Skeletal muscle satellite cell (primary cell): ENCODE measurements around the gene TDP1.

Experiments
- H3K27me3 ChIP-seq: 2 replicates; pipeline ENCODE4 v1.7.0; 2013; ENCODE audit warnings: low read length; ENCODE audit not compliant: control insufficient read depth, insufficient read depth
- H3K36me3 ChIP-seq: 2 replicates; pipeline ENCODE4 v1.7.0; 2013; ENCODE audit warnings: mild to moderate bottlenecking, control low read depth, low read length; ENCODE audit not compliant: insufficient read depth
- H3K4me1 ChIP-seq: 2 replicates; pipeline ENCODE4 v1.7.0; 2013; ENCODE audit warnings: low read length; ENCODE audit not compliant: control insufficient read depth, insufficient read depth
- H3K4me2 ChIP-seq: 2 replicates; pipeline ENCODE4 v1.7.0; 2013; ENCODE audit warnings: mild to moderate bottlenecking, low read length
- H3K4me3 ChIP-seq: 2 replicates; pipeline ENCODE4 v1.7.0; 2013; ENCODE audit warnings: low read length
- H3K9ac ChIP-seq: 2 replicates; pipeline ENCODE4 v1.7.0; 2013; ENCODE audit warnings: mild to moderate bottlenecking, low read depth, low read length, moderate library complexity
- H3K9me3 ChIP-seq: replicated peaks from 2 replicates; pipeline ENCODE4 v1.7.0; 2013; ENCODE audit warnings: mild to moderate bottlenecking, control low read depth, low read length

Gene TDP1

DNA sequence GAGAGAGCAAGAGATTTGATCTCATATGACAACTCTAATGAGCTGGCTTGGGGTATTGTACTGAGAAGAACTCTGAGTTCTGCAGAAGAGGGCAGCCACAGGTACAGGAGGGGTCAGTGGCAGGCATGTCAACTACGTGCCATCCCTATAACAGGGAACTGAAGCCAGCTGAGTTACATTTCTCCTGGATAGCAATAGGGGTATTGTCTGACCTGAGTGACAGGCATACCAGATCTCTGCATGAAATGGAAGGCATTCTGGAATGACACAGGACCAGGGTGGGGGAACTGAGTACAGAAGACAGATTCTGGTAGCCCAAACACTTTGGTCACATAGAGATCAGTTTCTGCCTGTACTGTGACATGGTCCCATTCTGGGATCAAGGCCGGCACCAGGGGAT lies 37.0 kb upstream of the TDP1 start:
- Histone ChIP-seq H3K9me3 (no peaks in the 10 kb centered on the region), H3K36me3 (no peaks in the 10 kb centered on the region), H3K27me3 (no peaks in the 10 kb centered on the region), H3K9ac (no peak overlapping the region), H3K4me2 (no peak overlapping the region), H3K4me3 (no peak overlapping the region), H3K4me1 (peaks cover 46% of the 10 kb centered on the region)

GRCh38 chr14:89920056-89920455 lies 35.7 kb upstream of the TDP1 start:
- Histone ChIP-seq H3K4me2 (no peak overlapping the region), H3K36me3 (no peaks in the 10 kb centered on the region), H3K27me3 (no peaks in the 10 kb centered on the region), H3K9ac (no peak overlapping the region), H3K4me3 (no peak overlapping the region), H3K4me1 (peaks cover 51% of the 10 kb centered on the region), H3K9me3 (no peaks in the 10 kb centered on the region)

- Histone ChIP-seq H3K9ac (peak overlapping the region; percentile 41), H3K9me3 (no peaks in the 10 kb centered on the region), H3K4me2 (no peak overlapping the region), H3K4me3 (no peak overlapping the region), H3K4me1 (peaks cover 51% of the 10 kb centered on the region), H3K36me3 (no peaks in the 10 kb centered on the region), H3K27me3 (no peaks in the 10 kb centered on the region)
Observed at GRCh38 chr14:89921346-89921745, 34.4 kb upstream of the TDP1 start.

DNA sequence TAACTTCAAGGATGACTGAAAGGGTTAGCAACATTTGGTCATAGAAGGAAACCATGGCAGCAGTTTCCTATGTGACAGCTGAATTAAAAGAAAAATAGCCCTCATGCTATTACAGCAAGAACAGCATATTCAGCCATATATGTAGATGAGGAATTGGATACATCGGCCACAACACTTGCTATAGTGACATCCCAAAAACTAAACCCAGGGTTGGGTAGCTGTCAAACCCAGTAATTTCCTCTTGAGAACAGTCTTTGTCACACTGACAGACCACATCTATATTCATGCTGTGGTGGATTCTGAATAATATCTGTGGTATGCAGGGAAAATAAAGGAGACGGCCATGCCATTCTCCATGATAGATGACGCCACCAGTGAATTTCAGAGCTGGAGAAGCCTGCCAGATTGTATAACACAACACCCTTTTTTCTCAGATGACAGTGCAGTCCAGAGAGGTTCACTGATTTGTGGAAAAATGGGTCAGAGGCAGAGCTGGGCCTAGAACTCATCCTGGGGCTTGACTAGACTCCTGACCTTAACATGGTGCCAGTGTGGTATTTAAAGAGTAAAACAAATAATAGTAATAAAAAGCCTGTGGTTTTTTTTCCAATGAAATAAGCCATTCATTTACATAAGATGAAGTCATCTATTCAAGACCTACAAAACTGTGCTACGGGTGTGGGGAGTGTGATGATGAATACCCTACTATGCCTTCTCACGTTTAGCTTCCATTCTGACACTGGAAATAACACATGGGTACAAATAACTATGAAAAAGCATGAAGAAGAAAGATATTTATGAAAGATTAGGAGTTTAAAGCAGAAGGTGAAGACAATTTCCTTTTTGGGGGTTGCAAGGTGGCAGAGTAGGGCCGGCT lies 33.5 kb upstream of the TDP1 start:
- no peaks in the 10 kb centered on the region for H3K27me3 ChIP-seq
- H3K9ac ChIP-seq = peak overlapping the region; percentile 64
- H3K4me2 ChIP-seq = peak overlapping the region; percentile 54

GRCh38 chr14:89924268-89924667 lies 31.5 kb upstream of the TDP1 start:
- H3K9me3 ChIP-seq = no peaks in the 10 kb centered on the region
- no peak overlapping the region for H3K9ac ChIP-seq
- no peaks in the 10 kb centered on the region for H3K27me3 ChIP-seq
- no peak overlapping the region for H3K4me3 ChIP-seq
- H3K36me3 ChIP-seq = no peaks in the 10 kb centered on the region
- H3K4me1 ChIP-seq = peaks cover 54% of the 10 kb centered on the region
- no peak overlapping the region for H3K4me2 ChIP-seq

More for the DNA sequence above, 33.5 kb upstream of the TDP1 start:
- no peak overlapping the region for H3K4me3 ChIP-seq
- H3K4me1 ChIP-seq = peaks cover 52% of the 10 kb centered on the region
- no peaks in the 10 kb centered on the region for H3K9me3 ChIP-seq
- H3K36me3 ChIP-seq = no peaks in the 10 kb centered on the region

DNA sequence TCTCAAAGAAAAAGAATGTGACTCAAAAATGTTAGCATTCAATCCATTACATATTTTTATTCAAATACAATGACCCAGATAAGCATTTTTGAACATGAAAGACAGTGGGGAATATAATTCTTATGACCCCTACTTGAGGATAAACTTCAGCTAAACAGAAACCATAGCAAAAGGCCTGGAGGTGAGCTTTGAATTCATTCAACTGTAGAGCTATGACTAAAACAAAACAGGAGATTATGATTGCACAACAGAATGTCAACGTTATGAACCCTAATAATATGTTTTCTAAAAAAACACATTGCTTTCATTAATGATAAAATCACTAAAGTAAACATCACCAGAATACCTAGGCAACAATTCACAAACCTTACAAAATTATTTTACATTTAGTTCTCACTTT lies 29.0 kb upstream of the TDP1 start:
- Histone ChIP-seq H3K27me3 (no peaks in the 10 kb centered on the region), H3K4me1 (peaks cover 45% of the 10 kb centered on the region), H3K9ac (peak overlapping the region; percentile 54), H3K36me3 (no peaks in the 10 kb centered on the region), H3K9me3 (no peaks in the 10 kb centered on the region), H3K4me2 (peak overlapping the region; percentile 30), H3K4me3 (no peak overlapping the region)

DNA sequence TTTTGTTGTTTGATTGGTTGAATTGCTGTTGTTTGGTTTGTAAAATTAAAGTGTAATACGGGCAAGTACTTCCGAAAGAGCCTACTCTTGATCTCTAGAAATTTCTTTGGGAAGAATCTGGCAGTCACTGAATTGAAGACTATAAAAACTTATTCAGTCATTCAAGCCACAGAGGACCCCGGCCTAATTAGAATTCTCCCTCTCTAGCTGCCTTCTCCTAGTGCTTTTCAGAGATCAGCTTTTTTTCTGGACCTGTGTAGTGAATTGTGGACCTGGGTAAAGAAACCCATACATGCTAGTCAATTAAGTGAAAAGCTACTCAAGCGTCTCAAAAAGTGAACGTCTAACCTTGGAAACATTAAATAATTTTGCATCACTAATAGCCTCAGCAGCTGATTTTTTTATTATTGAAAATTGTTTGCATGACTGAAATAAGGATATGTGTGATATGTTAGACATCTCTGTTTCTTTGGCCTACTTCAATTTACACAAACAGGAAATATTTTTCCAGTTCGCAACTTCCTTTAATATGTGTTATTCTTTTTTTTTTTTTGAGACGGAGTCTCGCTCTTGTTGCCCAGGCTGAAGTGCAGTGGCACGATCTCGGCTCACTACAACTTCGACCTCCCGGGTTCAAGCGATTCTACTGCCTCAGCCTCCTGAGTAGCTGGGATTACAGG lies 28.4 kb upstream of the TDP1 start:
- H3K9me3 ChIP-seq = no peaks in the 10 kb centered on the region
- H3K4me2 ChIP-seq = peak overlapping the region; percentile 30
- no peak overlapping the region for H3K4me3 ChIP-seq
- H3K9ac ChIP-seq = peak overlapping the region; percentile 22
- no peaks in the 10 kb centered on the region for H3K36me3 ChIP-seq
- H3K4me1 ChIP-seq = peaks cover 38% of the 10 kb centered on the region
- no peaks in the 10 kb centered on the region for H3K27me3 ChIP-seq

- Histone ChIP-seq H3K9me3 (no peaks in the 10 kb centered on the region), H3K4me2 (no peak overlapping the region), H3K36me3 (no peaks in the 10 kb centered on the region), H3K4me1 (no peaks in the 10 kb centered on the region), H3K9ac (no peak overlapping the region), H3K4me3 (no peak overlapping the region), H3K27me3 (no peaks in the 10 kb centered on the region)
Observed at GRCh38 chr14:89933002-89933401, 22.7 kb upstream of the TDP1 start.

GRCh38 chr14:89936654-89937185 lies 19.0 kb upstream of the TDP1 start:
- H3K4me3 ChIP-seq = no peak overlapping the region
- no peaks in the 10 kb centered on the region for H3K27me3 ChIP-seq
- no peaks in the 10 kb centered on the region for H3K9me3 ChIP-seq
- H3K4me2 ChIP-seq = no peak overlapping the region
- no peaks in the 10 kb centered on the region for H3K4me1 ChIP-seq
- H3K9ac ChIP-seq = no peak overlapping the region
- no peaks in the 10 kb centered on the region for H3K36me3 ChIP-seq

DNA sequence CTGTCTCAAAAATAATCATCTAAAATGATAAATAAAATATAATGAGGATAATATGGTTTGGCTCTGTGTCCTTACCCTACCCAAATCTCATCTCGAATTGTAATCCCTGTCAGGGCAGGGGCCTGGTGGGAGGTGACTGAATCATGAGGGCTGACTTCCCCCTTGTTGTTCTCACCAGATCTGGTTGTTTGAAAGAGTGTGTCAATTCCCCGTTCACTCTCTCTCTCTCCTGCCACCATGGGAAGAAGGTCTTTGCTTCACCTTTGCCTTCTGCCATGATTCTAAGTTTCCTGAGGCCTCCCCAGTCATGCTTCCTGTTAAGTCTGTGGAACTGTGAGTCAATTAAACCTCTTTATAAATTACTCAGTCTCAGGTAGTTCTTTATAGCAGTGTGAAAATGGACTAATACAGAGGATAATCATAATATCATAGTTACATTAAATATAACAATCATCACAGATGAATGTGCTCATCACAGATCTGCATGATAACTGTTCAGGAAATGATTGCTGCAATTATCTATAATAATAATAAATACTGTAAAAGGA lies 13.8 kb upstream of the TDP1 start:
- Histone ChIP-seq H3K4me3 (no peak overlapping the region), H3K4me1 (no peaks in the 10 kb centered on the region), H3K9me3 (no peaks in the 10 kb centered on the region), H3K4me2 (no peak overlapping the region), H3K27me3 (no peaks in the 10 kb centered on the region), H3K36me3 (no peaks in the 10 kb centered on the region), H3K9ac (no peak overlapping the region)

GRCh38 chr14:89947344-89947743 lies 8.4 kb upstream of the TDP1 start:
- no peaks in the 10 kb centered on the region for H3K9me3 ChIP-seq
- H3K27me3 ChIP-seq = no peaks in the 10 kb centered on the region
- H3K9ac ChIP-seq = no peak overlapping the region
- H3K36me3 ChIP-seq = no peaks in the 10 kb centered on the region
- no peak overlapping the region for H3K4me2 ChIP-seq
- H3K4me1 ChIP-seq = no peaks in the 10 kb centered on the region
- H3K4me3 ChIP-seq = no peak overlapping the region
